Globus pallidus (tissue), 1 donor: ENCODE measurements around the gene AP2A2.

ENCODE experiments used
- DNase-seq: peaks from one replicate; pipeline ENCODE4 v3.0.0-alpha.2; 2015; ENCODE audit warnings: low spot score

The AP2A2 gene

DNA sequence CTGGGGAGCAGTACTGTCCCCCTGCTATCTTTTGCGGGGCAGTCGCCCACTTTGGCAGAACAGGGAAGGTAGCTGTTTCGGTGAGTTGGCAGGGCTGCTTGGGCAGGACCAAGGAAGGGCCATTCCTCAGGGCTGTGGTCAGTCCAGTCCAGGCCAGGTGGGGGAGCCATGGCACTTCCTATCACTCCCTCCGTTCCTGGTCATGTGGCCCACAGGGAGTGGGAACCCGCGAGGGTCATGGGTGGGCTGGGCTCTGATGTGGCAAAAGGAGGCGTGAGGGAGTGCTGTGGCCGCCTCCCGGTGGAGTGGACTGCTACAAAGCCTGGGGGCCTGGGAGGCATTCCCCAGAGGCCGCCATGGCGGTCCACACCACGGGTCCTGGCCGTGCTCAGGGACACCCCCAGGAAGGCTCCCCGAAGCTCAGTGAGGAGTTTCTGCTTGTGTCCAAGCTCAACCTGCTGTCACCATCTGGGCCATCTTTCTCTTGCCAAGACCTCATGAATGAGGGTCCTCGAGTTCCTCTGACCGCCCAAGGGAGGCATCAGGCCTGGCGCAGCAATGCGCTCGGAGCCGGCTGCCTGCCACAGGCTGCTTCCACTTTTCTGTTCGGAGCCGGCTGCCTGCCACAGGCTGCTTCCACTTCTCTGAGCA lies 27.0 kb upstream of the AP2A2 start:
- no peak for DNase-seq

DNA sequence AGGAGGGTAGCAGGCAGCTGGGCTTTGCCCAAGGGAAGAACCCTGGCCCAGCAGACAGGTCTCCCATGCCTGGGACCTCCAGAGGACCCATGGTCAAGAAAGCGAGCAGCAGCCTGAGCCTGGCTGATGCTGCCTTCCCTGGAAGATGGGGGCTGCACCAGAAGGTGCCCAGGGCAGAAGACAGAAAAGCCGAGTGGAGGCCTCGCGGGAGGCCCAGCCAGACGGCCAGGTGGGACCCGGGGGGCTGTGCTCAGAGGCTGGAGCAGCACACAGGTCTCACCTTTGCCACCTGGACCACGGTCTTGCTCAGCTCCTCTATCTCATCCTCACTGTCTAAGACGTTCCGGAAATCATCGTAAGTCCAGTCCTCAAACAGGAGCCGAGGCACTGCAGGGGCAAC lies 25.9 kb upstream of the AP2A2 start:
- no peak for DNase-seq

DNA sequence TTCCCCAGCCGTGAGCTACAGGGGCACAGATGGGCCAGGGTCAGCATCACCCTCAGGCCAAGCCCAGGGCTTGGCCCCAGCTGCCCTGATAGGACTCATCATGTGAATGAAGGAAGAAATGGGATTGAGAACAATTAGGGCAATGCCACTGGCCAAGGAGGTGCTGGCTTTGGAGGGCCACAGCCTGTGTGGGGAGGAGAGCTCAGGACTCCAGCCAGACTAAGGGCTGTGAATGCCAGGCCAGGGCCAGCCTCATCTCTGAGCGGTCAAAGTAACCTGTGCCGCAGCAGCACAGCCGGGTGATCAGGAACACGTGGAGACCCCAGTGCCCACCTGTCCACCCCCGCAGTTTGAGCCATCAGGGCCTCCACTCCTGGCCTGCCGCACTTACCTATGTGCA lies 25.1 kb upstream of the AP2A2 start:
- DNase-seq = no peak

DNA sequence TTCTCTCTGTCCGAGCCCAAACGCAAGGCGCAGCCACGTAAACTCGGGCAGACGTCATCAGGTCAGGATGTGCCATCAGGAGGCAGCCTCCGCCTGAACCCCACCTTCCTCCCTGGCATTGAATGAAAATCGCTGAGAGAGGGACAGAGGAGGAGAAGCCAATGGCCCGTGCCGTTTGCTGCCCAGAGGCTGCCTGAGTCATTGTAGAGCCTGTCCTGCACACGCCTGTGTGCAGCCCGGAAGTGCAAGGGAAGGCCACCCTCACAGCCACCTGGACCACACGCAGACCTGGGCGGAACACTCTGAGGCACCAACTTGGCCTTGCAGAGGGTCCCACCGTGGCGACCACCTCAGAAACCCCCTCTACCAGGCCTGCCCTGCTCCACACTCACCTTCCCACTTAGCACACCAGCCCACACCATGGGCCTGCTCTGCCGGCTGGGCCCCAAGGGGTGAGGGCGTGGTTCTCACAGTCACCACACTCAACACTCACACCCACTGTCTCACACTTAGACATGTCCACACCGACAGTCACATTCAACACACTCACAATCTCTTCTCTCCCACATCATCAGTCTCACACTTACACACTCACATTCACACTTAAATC lies 24.1 kb upstream of the AP2A2 start:
- DNase-seq = no peak

DNA sequence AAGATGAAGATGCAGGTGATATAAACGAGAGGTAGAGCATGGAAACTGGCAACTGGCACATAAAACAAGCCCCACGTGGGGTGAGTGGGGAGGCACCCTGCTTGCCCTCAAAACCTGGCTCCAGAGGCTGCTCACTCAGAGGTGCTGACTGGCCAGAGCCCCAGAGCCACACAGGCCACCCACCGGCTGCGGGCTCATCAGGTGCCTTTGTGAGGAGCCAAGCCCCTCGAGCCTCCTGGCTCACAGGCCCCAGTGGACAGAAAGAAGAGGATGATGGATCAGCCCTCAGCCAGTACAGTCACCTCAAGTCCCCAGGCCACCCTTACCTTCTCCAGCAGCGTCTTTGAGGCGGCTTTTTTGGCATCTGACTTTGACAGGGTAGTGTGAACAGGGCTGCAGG lies 21.3 kb upstream of the AP2A2 start:
- no peak for DNase-seq

DNA sequence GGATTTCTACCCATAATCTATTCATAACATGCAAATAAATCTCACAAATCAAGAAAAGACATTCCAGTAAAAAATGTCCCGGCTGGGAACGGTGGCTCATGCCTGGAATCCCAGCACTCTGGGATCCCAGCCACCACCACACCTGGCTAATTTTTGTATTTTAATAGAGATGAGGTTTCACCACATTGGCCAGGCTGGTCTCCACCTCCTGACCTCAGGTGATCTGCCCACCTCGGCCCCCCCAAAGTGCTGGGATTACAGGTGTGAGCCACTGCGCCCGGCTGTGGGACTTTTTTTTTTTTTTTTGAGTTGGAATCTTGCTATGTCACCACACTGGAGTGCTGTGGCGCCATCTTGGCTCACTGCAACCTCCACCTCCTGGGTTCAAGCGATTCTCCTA lies 19.7 kb upstream of the AP2A2 start:
- DNase-seq = no peak

DNA sequence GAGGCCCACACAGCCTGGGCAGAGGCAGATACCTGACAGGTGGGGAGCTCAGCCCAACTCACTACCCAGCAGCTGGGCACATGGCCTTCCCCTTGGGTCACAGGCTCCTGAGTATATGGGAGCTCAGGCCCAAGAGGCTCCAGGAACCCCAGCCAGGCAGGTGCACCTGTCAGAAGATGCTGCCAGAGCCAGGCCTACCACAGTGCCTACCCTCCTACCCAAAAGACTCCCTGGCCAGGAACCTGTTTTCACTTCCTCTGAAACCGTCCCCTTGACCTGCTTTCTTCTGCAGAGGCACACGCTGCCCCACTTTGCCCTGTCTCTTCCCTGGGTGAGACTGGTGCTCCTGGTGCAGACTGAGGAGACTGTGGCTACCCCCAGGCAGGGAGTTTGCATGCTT lies 18.0 kb upstream of the AP2A2 start:
- no peak for DNase-seq

DNA sequence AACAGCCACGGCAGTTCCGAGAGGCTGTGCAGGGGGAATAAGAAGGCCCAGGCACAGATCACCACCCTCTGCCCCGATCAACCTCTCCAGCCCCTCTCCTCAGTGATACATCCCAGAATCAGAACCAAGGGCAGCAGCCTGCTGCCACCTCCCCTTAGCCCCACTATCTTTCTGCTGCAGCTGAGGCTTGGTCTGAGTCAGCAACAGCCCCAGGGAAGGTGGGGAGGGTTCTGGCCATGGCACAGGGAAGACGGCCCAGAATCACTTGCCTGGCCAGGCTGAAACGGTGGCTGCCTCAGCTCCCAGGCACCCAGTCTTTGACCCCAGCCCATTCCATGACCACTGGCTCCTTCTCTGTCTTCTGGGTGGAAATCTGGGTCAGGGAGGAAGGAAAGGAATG lies 17.4 kb upstream of the AP2A2 start:
- no peak for DNase-seq

DNA sequence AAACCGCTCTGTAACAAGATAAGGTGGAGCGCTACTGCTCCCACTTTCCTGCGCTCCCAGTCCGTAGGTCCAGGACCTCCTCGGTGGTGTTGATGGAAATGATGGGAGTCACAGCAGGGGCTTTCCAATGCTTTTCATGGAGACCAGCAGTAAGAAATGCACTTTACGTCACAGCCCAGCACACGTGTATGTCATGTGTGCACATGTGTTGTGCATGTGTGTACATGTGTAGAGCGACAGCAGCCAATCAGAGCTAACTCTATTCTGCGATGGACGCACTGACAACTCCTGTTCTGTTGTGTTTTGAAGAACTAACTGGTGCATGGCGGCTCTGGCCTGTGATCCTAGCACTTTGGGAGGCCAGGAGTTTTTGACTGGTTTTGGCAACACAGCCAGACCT lies 16.3 kb upstream of the AP2A2 start:
- no peak for DNase-seq

DNA sequence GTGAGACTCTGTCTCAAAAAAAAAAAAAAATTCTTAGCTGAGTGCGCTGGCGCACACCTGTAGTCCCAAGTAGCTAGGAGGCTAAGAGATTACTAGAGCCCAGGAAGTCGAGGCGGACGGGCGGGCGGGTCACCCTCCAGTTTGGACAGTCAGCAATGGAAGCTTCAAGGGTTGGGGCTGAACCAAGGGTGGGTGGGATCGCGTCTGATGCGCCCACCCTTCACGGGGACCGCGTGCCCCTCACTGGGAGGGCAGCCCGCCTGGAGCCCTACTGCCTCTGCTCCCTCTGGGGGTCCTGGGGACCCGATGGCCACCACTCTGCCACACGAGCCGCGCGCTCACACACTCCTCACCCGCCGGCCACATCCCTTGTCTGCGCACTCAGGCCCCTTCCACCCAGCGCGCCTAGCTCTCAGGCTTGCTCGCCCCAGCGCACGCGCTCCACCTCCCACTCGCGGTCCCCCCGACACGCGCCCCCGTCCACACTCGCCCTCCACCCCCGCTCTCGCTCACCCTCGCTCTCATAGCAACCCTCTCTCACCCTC lies 15.6 kb upstream of the AP2A2 start:
- DNase-seq = no peak

DNA sequence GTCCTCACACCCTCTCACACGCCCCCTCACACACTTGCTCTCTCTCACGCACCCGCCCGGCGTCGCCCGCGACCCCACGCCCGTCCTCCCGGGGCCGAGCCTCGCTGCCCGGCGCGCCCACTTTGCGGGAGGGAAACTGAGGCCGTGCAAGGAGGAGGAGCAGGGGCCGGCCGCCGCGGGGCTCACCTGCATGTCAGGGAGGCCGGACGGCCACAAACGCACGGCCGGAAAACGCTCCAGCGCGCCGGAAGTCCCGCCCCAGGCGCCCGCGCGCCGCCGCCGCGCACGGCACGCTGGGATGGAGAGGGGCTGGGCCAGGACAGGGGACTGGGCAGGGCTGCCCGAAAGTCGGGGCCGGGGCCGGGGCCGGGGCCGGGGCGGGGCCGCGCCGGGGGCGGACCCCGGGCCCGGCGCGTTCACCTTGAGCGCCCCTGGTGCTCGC lies 15.1 kb upstream of the AP2A2 start, which contains the start of gene CHID1:
TSS of gene CHID1 (minus strand) at position 222 of the 442 bp plus-strand sequence. CDS start 5,994 bp downstream, outside the sequence.
- peak; percentile 76 for DNase-seq

DNA sequence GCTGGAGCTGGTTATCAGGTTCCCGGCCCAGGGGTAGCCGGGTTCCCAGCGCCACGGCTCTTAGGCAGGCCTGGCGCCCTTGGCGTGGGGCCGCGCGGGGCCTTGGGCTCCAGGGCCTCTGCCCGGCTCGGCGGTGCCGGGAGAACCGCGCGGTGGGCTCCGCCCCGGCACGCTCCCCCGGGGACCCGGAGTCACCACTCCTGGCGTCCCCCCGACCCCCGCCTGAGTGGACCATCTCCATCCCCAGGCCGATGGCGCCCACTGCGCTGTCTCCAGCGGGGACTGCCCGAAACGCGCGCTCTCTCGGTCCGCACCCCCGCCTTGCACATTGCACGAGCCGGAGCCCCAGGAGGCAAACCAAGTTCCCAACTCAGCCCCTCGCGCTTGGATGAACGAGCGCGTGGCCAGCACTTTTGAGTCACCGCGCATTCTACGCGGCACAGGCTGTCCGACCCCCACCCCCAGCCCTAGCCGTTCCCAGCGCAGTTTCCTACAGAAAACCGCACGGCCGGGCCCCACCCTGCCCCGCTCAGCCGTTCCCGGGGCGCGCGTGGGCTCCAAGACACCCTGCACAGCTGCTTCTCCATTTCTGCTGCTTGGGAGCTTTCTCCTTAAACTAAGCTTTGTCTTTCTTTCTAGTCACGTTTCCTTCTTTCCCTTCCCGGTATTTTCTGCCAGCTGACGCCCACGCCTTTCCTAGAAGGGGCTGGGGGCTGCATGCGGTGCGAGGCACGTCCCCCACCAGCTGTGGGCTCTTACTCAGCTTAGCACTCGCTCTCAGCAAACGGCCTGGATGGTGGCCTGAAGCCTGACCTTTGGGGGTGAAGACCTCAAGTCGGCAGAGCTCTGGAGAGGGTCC lies 14.4 kb upstream of the AP2A2 start:
- DNase-seq = no peak

DNA sequence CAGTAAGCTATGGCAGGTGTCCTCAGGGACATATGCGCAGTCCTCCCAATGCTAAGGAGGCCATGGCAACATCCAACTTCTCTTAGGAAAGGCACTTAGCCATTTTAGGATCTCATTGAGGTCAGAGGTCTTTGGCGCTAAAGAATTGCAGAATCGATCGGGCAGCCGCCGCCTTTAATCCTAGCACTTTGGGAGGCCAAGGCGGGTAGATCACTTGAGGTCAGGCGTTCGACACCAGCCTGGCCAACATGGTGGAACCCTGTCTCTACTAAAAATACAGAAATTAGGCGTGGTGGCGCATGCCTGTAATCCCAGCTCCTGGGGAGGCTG lies 13.8 kb upstream of the AP2A2 start:
- DNase-seq = no peak

DNA sequence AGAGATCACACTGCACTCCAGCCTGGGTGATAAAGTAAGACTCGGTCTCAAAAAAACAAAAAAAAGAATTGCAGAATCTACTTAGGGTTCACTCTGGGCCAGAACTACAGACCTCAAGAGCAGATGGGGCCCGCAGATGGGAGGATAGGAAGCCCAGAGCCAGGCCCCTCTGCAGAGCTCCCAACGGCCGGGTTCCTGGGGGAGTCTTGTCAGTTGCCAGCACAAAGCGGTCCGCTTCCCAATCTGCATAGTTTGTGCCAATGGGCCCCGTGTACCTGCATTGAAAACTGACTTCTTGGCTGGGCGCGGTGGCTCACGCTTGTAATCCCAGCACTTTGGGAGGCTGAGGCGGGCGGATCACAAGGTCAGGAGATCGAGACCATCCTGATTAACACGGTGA lies 13.4 kb upstream of the AP2A2 start:
- DNase-seq = no peak

DNA sequence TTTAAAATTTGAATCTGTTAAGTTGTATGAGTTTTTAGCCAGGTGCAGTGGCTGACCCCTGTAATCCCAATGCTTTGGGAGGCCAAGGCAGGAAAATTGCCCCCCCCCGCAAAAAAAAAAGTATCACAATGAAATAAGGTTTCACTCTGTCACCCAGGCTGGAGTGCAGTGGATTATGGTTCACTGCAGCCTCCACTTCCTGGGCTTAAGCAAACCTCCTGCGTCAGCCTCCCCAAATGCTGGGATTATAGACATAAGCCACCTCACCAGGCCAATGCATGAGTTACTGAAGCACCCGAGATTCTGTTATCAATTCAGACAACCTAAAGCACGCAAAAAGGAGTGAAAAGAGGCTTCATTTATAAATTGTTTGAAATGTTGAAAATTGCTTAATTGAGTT lies 12.6 kb upstream of the AP2A2 start:
- DNase-seq = no peak

DNA sequence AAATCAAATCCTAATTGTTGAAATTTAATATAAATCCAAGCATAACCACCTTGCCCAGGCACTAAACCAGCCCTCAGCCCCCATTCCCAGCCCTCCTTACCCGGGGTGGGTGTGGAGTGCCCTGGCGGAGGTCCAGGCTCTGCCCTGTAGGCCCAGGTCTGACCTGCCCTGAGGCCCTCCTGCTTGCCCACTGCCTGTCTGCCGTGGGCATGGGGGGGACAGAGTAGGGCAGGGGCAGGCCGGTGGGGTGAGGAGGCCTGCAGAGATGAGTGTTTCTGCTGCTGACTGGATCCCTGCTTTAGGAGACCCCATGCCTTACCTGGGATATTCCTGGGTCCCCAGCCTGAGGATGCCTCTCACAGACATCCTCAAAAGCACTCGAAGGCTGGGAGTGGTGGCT lies 11.5 kb upstream of the AP2A2 start:
- DNase-seq = no peak

DNA sequence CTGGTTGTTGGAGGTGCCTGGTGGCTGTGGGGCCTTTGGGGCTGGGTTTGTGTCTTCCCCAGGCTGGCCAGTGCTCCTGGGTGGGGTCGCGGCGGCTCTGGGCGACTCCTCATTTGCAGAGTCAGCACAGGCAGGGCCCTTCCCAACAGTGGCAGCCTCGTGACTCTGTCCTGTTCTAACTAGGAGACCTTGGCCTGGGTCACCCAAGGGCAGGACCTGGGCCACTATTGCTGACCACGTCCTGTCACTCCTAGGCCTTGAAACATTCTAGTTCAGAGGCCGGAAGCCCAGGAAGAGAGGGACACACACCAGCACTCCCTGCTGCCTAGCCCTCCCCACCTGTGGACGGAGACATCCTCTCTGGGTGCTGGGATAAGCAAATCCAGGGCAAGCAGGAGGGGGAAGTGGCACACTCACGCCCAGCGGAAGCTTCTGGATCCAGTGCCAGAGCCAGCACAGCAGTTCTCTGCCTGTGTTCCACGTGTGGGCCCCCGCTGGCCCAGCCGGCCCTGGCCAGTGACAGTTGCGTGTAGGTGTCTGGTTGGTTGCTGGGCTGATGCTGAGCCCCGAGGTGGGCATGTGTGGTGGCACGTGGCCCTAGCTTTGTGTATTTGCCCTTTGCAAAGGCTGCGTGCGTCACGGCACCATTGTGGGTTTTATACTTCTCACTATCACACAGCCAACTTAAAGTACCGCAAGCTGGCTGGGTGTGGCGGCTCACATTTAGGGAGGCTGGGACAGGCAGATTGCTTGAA lies 10.7 kb upstream of the AP2A2 start:
- DNase-seq = no peak

DNA sequence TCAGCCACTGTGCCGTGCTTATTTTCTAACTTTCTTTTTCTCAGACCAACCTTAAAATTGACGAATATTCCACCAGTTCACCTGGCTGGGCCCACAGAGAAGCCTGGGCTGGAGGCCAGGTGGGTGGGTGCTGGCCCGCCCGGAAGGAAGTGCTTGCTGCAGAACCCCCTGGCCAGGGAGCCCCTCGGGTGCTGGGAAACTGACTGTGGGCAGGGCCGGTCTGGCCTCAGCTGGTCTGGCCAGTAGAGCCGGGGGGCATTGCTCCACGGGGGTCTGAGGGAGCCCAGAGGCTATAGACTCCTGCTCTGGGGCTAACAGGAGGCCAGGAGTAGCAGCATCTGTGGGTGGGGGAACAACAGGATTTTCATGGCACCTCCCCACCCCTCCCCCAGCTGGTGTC lies 8.2 kb upstream of the AP2A2 start:
- DNase-seq = no peak

DNA sequence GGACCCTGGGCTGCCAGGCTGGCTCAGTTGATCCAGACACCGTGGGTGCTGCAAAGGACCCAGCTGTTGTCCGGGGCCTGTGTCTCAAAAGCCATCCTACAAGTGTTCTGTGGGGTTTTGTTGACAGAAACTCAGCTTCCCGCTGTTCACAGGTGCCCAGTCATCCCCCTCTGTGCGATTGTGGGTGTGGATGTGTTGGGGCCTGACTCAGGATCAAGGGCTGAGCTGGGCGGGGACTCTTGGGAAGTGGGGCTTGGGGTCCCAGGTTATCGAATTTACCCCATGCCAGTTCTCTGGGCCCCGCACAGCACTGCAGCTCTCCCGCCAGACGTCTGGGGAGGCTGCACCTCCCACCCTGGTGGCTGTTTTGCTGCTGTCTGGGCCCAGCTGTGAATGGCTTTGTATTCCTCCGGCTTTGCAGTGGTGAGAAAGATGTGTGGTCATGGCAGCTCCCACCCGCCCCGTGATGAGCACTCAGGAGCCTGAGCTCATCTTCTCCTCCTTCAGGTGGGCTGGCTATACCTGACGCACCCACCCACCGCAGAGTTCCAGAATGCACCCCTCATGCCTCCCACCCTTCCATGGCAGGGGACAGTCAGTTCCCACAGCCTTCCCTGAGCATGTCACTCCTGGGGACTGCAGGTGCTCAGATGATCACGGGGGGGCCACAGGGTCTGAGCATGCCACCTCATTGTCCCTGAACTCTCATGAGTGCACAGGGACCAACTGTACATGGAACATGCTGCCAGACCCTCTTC lies 3.6 kb upstream of the AP2A2 start:
- no peak for DNase-seq

DNA sequence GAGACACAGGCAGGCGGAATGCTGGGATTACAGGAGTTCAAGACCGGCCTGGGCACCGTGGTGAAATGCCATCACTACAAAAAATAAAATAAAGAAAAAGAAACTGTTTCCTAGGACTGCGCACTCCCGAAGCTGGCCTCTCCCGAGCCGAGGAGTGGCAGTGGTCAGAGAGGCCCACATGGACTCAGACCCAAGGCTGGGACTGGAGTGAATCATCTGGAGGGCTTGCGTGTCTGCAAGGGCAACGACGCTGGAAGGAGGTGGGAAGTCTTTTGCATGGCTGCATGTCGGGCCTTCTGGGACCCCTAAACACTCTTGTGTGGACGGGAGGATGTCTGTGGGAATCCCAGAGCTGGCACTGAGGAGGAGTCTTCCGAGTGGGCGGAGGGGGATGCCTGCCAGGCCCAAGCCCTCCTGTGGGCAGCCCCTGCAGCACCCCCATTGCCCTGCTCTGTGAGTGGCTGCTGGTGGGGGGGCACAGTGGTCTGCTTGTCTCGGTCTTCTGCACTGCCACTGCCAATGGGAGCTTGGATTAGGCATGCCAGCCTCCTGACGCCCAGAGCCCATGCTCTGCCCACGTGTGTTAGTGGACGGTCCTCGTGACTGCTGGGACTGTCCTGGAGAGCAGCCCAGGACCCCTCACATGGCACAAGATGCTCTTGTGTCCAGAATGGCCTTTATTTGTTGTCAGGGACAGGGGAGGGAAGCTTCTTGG lies 1.8 kb upstream of the AP2A2 start:
- DNase-seq = no peak
